Activated T-helper 17 cell treated with anti-CD3 and anti-CD28 coated beads, Interleukin-2, amount 50 U/mL, for 72 hours (primary cell): ENCODE measurements around the gene RCAN2. TPM values are rescaled to one million over a fixed set of nuclear protein-coding genes. Genes with fewer than 3 reads are reported as not detected.

ENCODE experiments used
- ATAC-seq: fragments of 150-1000 bp; cut with Tn5 transposase; replicated peaks from 2 replicates; pipeline ENCODE4 v1.10.0; 2021; ENCODE audit warnings: mild to moderate bottlenecking, moderate library complexity
- H3K27ac Mint-ChIP-seq: one replicate; pipeline ENCODE4 v1.8.0; 2022; ENCODE audit warnings: mixed read lengths
- H3K27me3 Mint-ChIP-seq: one replicate; pipeline ENCODE4 v1.8.0; 2022; ENCODE audit warnings: mixed read lengths
- H3K36me3 Mint-ChIP-seq: one replicate; pipeline ENCODE4 v1.8.0; 2022; ENCODE audit warnings: low read depth, mild to moderate bottlenecking, mixed read lengths
- H3K4me1 Mint-ChIP-seq: one replicate; pipeline ENCODE4 v1.8.0; 2022; ENCODE audit warnings: mixed read lengths
- H3K4me3 Mint-ChIP-seq: one replicate; pipeline ENCODE4 v1.8.0; 2022; ENCODE audit warnings: mild to moderate bottlenecking, mixed read lengths
- H3K9me3 Mint-ChIP-seq: one replicate; pipeline ENCODE4 v1.8.0; 2022; ENCODE audit warnings: mixed read lengths
- total RNA-seq, 2 donors: library from RNA; stranded (reverse); gene quantifications; one replicate each; pipeline ENCODE4 v1.2.3, GENCODE V29; 2022

Gene RCAN2
- total RNA-seq, 2 donors from 2014 or later = 0.95 to 10.6 TPM

DNA sequence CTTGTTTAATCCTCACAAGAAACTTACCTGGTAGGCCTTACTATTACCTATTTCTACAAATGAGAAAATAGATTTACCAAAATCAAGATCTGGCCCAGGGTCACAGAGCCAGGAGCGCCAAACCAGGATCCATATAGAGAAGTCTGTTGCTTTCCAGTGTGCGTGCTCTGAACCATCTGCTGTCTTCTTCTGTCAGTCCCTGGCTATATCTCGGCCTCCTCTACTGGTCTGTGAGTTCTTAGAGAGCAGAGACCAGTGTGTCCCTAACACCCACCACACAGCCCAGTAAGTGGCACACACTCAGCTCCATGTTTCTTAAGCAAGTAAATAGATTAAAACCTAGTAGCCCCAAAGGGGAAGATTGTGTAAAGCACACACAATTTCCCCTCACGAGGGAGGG lies 301.5 kb downstream of the RCAN2 start:
- Mint-ChIP-seq H3K4me1 (no peaks in the 10 kb centered on the region), H3K27ac (no peak overlapping the region), H3K4me3 (no peak overlapping the region), H3K36me3 (no peaks in the 10 kb centered on the region), H3K9me3 (no peaks in the 10 kb centered on the region), H3K27me3 (peaks cover 21% of the 10 kb centered on the region)
- no peak for ATAC-seq

GRCh38 chr6:46186583-46186982 lies 304.7 kb downstream of the RCAN2 start:
- Mint-ChIP-seq H3K27ac (no peak overlapping the region), H3K9me3 (no peaks in the 10 kb centered on the region), H3K27me3 (peaks cover 24% of the 10 kb centered on the region), H3K4me1 (no peaks in the 10 kb centered on the region), H3K4me3 (no peak overlapping the region), H3K36me3 (no peaks in the 10 kb centered on the region)
- ATAC-seq = no peak

GRCh38 chr6:46184114-46184513 lies 307.1 kb downstream of the RCAN2 start:
- Mint-ChIP-seq H3K4me1 (no peaks in the 10 kb centered on the region), H3K36me3 (no peaks in the 10 kb centered on the region), H3K27ac (no peak overlapping the region), H3K27me3 (peaks cover 24% of the 10 kb centered on the region), H3K9me3 (no peaks in the 10 kb centered on the region), H3K4me3 (no peak overlapping the region)
- no peak for ATAC-seq

GRCh38 chr6:46175976-46176375 lies 315.3 kb downstream of the RCAN2 start:
- Mint-ChIP-seq H3K27ac (no peak overlapping the region), H3K27me3 (peaks cover 15% of the 10 kb centered on the region)
- no peak for ATAC-seq

DNA sequence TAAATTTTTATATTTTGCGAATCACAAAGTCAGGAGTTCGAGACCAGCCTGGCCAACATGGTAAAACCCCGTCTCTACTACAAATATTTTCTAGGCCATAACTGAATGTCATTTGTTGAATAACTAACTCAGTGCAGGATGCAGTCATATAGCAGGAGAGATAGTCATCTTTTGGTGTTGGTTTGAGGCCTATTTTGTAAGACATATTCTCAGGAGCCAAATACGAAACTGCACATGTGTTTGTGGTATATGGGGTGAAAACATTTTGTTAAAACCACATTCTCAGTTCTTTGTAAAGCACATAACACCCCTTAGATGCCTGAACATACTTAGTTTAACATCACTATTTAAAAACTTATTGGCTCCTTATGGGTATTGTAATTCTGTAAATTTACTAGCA lies 315.8 kb downstream of the RCAN2 start:
- H3K9me3 Mint-ChIP-seq = no peaks in the 10 kb centered on the region
- no peaks in the 10 kb centered on the region for H3K36me3 Mint-ChIP-seq
- no peak overlapping the region for H3K4me3 Mint-ChIP-seq
- H3K4me1 Mint-ChIP-seq = no peaks in the 10 kb centered on the region
- ATAC-seq = peak; percentile 76
- H3K27me3 Mint-ChIP-seq = peaks cover 15% of the 10 kb centered on the region
- H3K27ac Mint-ChIP-seq = no peak overlapping the region

More at GRCh38 chr6:46175976-46176375, 315.3 kb downstream of the RCAN2 start:
- Mint-ChIP-seq H3K9me3 (no peaks in the 10 kb centered on the region), H3K4me3 (no peak overlapping the region), H3K36me3 (no peaks in the 10 kb centered on the region), H3K4me1 (no peaks in the 10 kb centered on the region)

GRCh38 chr6:46174904-46175303 lies 316.3 kb downstream of the RCAN2 start:
- H3K4me3 Mint-ChIP-seq = no peak overlapping the region
- no peaks in the 10 kb centered on the region for H3K36me3 Mint-ChIP-seq
- H3K4me1 Mint-ChIP-seq = no peaks in the 10 kb centered on the region
- no peaks in the 10 kb centered on the region for H3K9me3 Mint-ChIP-seq
- no peak overlapping the region for H3K27ac Mint-ChIP-seq
- H3K27me3 Mint-ChIP-seq = peaks cover 20% of the 10 kb centered on the region
- ATAC-seq = no peak

GRCh38 chr6:46172176-46172575 lies 319.1 kb downstream of the RCAN2 start:
- Mint-ChIP-seq H3K36me3 (no peaks in the 10 kb centered on the region), H3K9me3 (no peaks in the 10 kb centered on the region), H3K4me3 (peak overlapping the region; percentile 74), H3K4me1 (no peaks in the 10 kb centered on the region), H3K27ac (no peak overlapping the region), H3K27me3 (peaks cover 22% of the 10 kb centered on the region)
- no peak for ATAC-seq

Other genes with a start within 250 kb of the RCAN2 start
- not detected for gene CYP39A1, start 161.4 kb upstream of the RCAN2 start, total RNA-seq
- under 1 TPM in 1 of 2 donors, not detected in 1; 0.13 TPM for gene SLC25A27, start 161.5 kb upstream of the RCAN2 start, total RNA-seq
- not detected for gene TDRD6, start 196.4 kb upstream of the RCAN2 start, total RNA-seq
- gene PLA2G7, start 243.9 kb upstream of the RCAN2 start, total RNA-seq = not detected